ENCODE results near the gene CASZ1.

DNA sequence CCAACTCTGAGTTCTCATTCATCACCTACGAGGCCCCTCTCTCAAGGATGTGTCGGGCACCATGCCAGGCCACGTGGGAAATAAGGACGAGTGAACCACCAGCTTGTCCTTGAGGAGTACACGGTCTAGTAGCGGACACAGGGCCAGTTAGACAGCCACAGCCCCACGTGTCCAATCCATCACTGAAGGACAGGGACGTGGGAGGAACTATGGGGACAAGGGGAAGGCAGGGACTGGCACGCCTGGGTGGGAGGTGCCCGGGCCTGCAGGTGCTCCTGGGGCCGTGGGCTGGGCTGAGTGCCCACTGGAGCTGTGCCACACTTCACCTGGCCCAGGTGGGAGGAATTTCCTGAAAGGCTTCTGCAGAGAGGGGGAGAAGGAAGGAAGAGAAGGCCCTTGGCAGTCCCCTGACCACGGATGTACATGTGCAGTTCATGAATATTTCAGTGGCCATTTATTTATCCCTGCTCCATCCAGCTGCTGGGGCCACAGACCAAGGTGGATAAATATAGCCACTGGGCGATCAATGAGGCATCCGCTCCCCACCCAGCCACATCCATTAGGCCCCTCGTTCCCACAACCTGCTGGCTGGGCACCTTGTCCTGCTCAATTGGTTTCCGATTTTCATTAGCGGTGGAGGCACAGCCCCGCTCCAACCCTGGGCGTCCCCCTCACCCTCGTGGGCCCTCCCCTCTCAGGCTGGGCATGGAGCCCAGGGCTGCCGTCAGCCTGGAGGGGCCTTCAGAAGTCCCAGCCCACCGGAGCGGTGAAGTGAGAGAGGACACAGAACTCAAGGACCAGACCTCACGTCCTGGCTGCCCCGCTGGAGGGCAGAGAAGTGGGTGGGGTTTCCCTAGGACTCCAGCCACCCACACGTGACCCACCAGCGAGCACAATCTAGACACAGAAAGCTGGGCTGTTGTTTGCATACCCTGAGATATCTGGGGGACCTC lies 59.5 kb downstream of the CASZ1 start:
- TF ChIP-seq EZH2 (IDR thresholded peaks at IDR 0.05; ENCODE audit: low read length, missing control alignments): no peak
- no peak for TF ChIP-seq CTCF (conservative IDR thresholded peaks at IDR 0.05 in 1 of 2, IDR thresholded peaks at IDR 0.05 in 1 of 2; ENCODE audit: low read depth in 1 of 2, low read length in 2 of 2)
